MCF 10A (cell line): ENCODE data around the gene PCSK6. TPM values are rescaled to one million over a fixed set of nuclear protein-coding genes. Genes with fewer than 3 reads are reported as not detected.

Experiments used
- BruUV-seq: library from RNA; stranded (reverse); fragments of 400-500 nt; replicated peaks from 2 replicates; lab custom pipeline; 2021; lab: Mats Ljungman, UMichigan
- CTCF ChIA-PET: fragments of 300-600 bp; sonication (Branson Sonifier 250); formaldehyde crosslinking; extraction: SDS; loops from one replicate; lab custom pipeline; 2021; ENCODE audit warnings: antibody characterized with exemption, inconsistent platforms; lab: Yijun Ruan, JAX
- POLR2A ChIA-PET: fragments of 300-600, 350-650 bp; sonication (Branson Sonifier 250); formaldehyde crosslinking; extraction: SDS; loops from one replicate; lab custom pipeline; 2020; ENCODE audit warnings: antibody characterized with exemption, inconsistent platforms; lab: Yijun Ruan, JAX
- DNase-seq: peaks from one replicate; pipeline ENCODE4 v3.0.0-alpha.2; 2018; ENCODE audit not compliant: unreplicated experiment
- H3K27ac Mint-ChIP-seq: one replicate; pipeline ENCODE4 v1.8.0; 2022; ENCODE audit warnings: mild to moderate bottlenecking, low read depth, mixed read lengths; ENCODE audit not compliant: unreplicated experiment
- H3K27me3 Mint-ChIP-seq: one replicate; pipeline ENCODE4 v1.8.0; 2022; ENCODE audit warnings: mixed read lengths; ENCODE audit not compliant: insufficient read depth, unreplicated experiment
- H3K36me3 Mint-ChIP-seq: one replicate; pipeline ENCODE4 v1.8.0; 2022; ENCODE audit warnings: mild to moderate bottlenecking, moderate library complexity, mixed read lengths; ENCODE audit not compliant: insufficient read depth, unreplicated experiment
- H3K4me1 Mint-ChIP-seq: one replicate; pipeline ENCODE4 v1.8.0; 2022; ENCODE audit warnings: mixed read lengths; ENCODE audit not compliant: insufficient read depth, unreplicated experiment
- H3K4me3 Mint-ChIP-seq: one replicate; pipeline ENCODE4 v1.8.0; 2022; ENCODE audit warnings: mild to moderate bottlenecking, moderate library complexity, mixed read lengths; ENCODE audit not compliant: unreplicated experiment
- H3K9me3 Mint-ChIP-seq: one replicate; pipeline ENCODE4 v1.8.0; 2022; ENCODE audit warnings: mixed read lengths; ENCODE audit not compliant: unreplicated experiment
- intact Hi-C: fragments of 100-400 bp; cut with micrococcal nuclease; formaldehyde crosslinking; loops from 2 replicates; pipeline ENCODE4 v1.14.1; 2022
- total RNA-seq: library from RNA; stranded (reverse); gene quantifications from 2 replicates; pipeline ENCODE4 v1.2.3, GENCODE V29; 2022
- TF ChIP-seq, protein P1 (sequence below): fragments of 200-600 bp; IDR thresholded peaks from one replicate; pipeline ENCODE4 v1.8.0; 2022; ENCODE audit warnings: antibody characterized with exemption, mild to moderate bottlenecking; ENCODE audit not compliant: unreplicated experiment

The PCSK6 gene
- total RNA-seq, 1 experiment from 2014 or later, result 30.8 TPM

DNA sequence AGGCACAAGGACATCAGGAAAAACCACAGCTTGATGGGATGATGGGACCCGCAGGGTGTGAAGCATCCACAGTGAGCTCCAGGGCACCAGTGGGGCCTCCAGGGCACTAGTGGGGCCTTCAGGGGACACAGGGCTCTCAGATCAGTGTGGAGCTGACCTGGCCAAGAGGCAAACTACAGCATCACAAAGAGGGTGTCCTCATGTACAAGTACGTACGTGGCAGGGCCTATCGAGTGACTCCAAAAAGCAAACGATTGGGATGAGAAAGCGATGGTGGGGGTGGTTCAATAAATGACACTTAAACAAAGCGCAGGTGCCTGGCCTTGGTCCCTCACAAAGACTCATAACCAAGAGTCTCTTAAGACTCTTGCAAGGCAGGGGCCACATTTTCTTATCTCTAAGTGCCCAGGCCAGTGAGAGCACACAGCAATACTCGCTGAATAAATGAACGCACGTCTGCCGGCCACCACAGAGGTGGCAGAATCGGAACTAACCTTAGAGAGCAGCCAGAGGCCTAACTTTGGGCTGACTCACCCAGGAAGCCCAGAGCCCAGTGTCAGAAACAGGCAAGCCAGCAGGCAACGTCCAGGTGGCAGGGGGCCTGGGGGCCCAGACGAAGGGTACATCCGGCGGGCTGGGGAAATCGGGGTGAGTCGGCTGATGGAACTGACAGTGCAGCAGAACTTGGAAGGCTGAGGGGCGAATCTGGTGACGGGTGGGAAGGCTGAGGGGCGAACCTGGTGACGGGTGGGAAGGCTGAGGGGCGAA is 8.7 kb downstream of the PCSK6 start:
- H3K36me3 Mint-ChIP-seq, result peaks cover 11% of the 10 kb centered on the region
- POLR2A ChIA-PET, result no interaction called here
- TF ChIP-seq, protein P1, sequence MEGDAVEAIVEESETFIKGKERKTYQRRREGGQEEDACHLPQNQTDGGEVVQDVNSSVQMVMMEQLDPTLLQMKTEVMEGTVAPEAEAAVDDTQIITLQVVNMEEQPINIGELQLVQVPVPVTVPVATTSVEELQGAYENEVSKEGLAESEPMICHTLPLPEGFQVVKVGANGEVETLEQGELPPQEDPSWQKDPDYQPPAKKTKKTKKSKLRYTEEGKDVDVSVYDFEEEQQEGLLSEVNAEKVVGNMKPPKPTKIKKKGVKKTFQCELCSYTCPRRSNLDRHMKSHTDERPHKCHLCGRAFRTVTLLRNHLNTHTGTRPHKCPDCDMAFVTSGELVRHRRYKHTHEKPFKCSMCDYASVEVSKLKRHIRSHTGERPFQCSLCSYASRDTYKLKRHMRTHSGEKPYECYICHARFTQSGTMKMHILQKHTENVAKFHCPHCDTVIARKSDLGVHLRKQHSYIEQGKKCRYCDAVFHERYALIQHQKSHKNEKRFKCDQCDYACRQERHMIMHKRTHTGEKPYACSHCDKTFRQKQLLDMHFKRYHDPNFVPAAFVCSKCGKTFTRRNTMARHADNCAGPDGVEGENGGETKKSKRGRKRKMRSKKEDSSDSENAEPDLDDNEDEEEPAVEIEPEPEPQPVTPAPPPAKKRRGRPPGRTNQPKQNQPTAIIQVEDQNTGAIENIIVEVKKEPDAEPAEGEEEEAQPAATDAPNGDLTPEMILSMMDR, result no peak
- no peaks in the 10 kb centered on the region for H3K9me3 Mint-ChIP-seq
- no peak for DNase-seq
- intact Hi-C loops, result no loop called here
- H3K4me3 Mint-ChIP-seq, result no peak overlapping the region
- no TSS peak for BruUV-seq
- no peaks in the 10 kb centered on the region for H3K27me3 Mint-ChIP-seq
- H3K4me1 Mint-ChIP-seq, result peaks cover 16% of the 10 kb centered on the region
- CTCF ChIA-PET, result interaction anchor here (0.5 kb wide), 1 partner anchor 411 kb away, joined by 4 read pairs; no protein-coding TSS in a partner anchor
- no peak overlapping the region for H3K27ac Mint-ChIP-seq

DNA sequence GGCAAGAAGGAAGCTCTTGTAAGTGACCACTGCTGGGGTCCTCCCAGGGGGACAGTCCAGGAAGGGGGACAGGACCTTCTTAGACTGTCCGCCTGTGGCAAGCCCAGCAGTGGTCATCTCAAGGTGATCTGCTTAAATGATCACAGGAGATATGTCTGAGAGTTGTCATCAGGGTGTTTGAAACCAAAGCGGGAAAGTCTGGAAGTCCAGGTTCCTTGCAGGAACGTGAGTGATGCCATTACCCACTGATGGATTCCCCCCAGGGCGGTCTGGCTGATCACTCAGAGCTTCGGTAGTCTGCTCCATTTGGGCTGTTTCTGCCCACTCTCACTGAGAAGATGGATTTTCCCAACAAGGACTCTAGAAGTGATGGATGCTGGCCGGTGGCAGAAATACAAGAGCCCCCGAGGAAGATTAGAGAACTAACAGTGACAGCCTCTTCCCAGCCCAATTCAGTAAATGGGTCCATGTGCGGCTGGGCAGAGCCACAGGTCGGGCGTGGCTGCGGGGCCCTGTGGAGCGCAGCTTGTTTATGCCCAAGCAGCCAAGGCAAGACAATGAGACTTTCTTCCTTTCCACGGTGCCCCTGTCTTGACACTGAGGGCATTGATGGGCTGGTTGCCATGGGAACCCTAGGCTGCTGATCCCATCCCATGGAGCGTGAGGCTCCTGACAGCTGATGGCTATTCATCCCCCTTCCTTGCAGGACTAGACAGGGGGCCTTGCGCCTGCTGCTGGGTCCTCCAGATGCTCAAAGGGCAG is 9.5 kb downstream of the PCSK6 start:
- Mint-ChIP-seq H3K4me3 (no peak overlapping the region), H3K36me3 (peaks cover 6% of the 10 kb centered on the region), H3K4me1 (peaks cover 16% of the 10 kb centered on the region), H3K27me3 (no peaks in the 10 kb centered on the region), H3K27ac (no peak overlapping the region), H3K9me3 (no peaks in the 10 kb centered on the region)
- BruUV-seq, result no TSS peak
- DNase-seq, result no peak
- CTCF ChIA-PET, result interaction anchor here (0.5 kb wide), 1 partner anchor 410 kb away, joined by 4 read pairs; no protein-coding TSS in a partner anchor
- intact Hi-C loops, result no loop called here
- POLR2A ChIA-PET, result no interaction called here
- TF ChIP-seq, protein P1, result no peak

DNA sequence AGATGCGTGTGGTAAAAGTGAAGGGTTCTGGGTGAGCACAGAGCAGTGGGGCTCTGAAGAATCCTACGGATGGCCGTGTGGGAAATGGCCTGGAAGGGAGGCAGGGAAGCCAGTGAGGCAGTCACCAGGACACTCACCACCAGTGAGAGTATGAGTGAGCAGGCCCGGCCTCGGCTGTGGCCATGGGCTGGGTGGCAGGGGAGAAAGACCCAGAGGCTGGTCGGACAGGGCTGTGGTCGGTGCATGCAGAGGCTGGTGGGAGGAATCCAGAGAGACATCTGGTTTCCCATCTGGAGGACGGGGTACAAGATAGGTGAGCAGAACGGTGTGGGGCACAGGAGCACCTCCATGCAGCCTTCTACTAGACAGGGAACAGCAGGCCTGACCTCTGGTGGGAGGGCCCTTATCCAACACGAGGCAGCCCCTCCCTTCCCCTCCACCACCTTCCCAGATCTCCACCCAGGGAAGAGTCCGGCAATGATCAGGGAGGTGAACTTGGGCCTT is 10.1 kb downstream of the PCSK6 start:
- Mint-ChIP-seq H3K27ac (no peak overlapping the region), H3K36me3 (peaks cover 11% of the 10 kb centered on the region), H3K4me3 (no peak overlapping the region), H3K4me1 (peaks cover 16% of the 10 kb centered on the region), H3K9me3 (no peaks in the 10 kb centered on the region), H3K27me3 (no peaks in the 10 kb centered on the region)
- intact Hi-C loops, result no loop called here
- CTCF ChIA-PET, result no interaction called here
- DNase-seq, result no peak
- TF ChIP-seq, protein P1, result no peak
- no TSS peak for BruUV-seq
- POLR2A ChIA-PET, result no interaction called here

GRCh38 chr15:101478701-101479341 is 10.7 kb downstream of the PCSK6 start:
- ChIA-PET CTCF (no interaction called here), POLR2A (no interaction called here)
- no TSS peak for BruUV-seq
- TF ChIP-seq, protein P1, result no peak
- Mint-ChIP-seq H3K4me3 (no peak overlapping the region), H3K27me3 (no peaks in the 10 kb centered on the region), H3K4me1 (peaks cover 16% of the 10 kb centered on the region), H3K27ac (no peak overlapping the region), H3K9me3 (no peaks in the 10 kb centered on the region), H3K36me3 (peaks cover 13% of the 10 kb centered on the region)
- intact Hi-C loops, result no loop called here
- DNase-seq, result no peak
